H1 (cell line): ENCODE measurements around the gene PPP2R2C. TPM values are rescaled to one million over a fixed set of nuclear protein-coding genes. Genes with fewer than 3 reads are reported as not detected.

Source experiments
- CTCF ChIA-PET: fragments of 300-600 bp; sonication (Branson Sonifier 250); formaldehyde crosslinking; loops from one replicate; lab custom pipeline; 2021; ENCODE audit not compliant: partially characterized antibody; lab: Charles Lee
- POLR2A ChIA-PET: fragments of 300-600 bp; sonication (Branson Sonifier 250); formaldehyde crosslinking; loops from one replicate; lab custom pipeline; 2021; ENCODE audit warnings: inconsistent platforms; ENCODE audit not compliant: partially characterized antibody; lab: Charles Lee
- DNase-seq, 2 experiments: peaks; one replicate each; pipeline versions ENCODE4 v3.0.0 to v3.0.0-alpha.2; 2010 to 2022; ENCODE audit warnings: low spot score in 2 of 2, low read depth in 1 of 2, mixed read lengths in 1 of 2
- FAIRE-seq: peaks from 2 replicates; lab custom pipeline; 2011; peaks lifted over from hg19 to GRCh38; lab: Jason Lieb, UNC
- H2AFZ ChIP-seq: 2 replicates; pipeline ENCODE4 v1.8.1; 2012; ENCODE audit warnings: low read length, inconsistent platforms
- H2AK5ac ChIP-seq: 2 replicates; pipeline ENCODE4 v1.6.1; 2013; ENCODE audit warnings: low read depth, low read length
- H2BK120ac ChIP-seq: replicated peaks from 2 replicates; pipeline ENCODE3; 2013; ENCODE audit warnings: low read depth, low read length, inconsistent platforms
- H2BK12ac ChIP-seq: 2 replicates; pipeline ENCODE4 v1.6.1; 2013; ENCODE audit warnings: low read depth, low read length
- H2BK15ac ChIP-seq: 2 replicates; pipeline ENCODE4 v1.6.1; 2013; ENCODE audit warnings: low read length
- H2BK20ac ChIP-seq: 2 replicates; pipeline ENCODE4 v1.6.1; 2013; ENCODE audit warnings: low read length
- H2BK5ac ChIP-seq: 2 replicates; pipeline ENCODE4 v1.6.1; 2013; ENCODE audit warnings: low read depth, low read length
- H3K14ac ChIP-seq: 2 replicates; pipeline ENCODE4 v1.6.1; 2013; ENCODE audit warnings: inconsistent platforms; ENCODE audit not compliant: insufficient read length
- H3K18ac ChIP-seq: 2 replicates; pipeline ENCODE4 v1.6.1; 2013; ENCODE audit warnings: low read length; ENCODE audit errors: extremely low read depth
- H3K23ac ChIP-seq: 2 replicates; pipeline ENCODE4 v1.6.1; 2013; ENCODE audit warnings: inconsistent platforms; ENCODE audit not compliant: insufficient read length
- H3K23me2 ChIP-seq: 2 replicates; pipeline ENCODE4 v1.6.1; 2013; ENCODE audit warnings: low read depth, low read length
- H3K27ac ChIP-seq: 2 replicates; pipeline ENCODE4 v1.6.1; 2011; ENCODE audit warnings: low read depth, low read length, inconsistent platforms
- H3K27me3 ChIP-seq, 4 experiments: replicated peaks in 1 of 4; 1 replicate in 1 of 4; 2 replicates in 3 of 4; pipeline versions ENCODE4 v1.6.1 to v1.8.1; 2011 to 2013; ENCODE audit warnings: low read length in 3 of 4, mild to moderate bottlenecking in 3 of 4, inconsistent platforms in 2 of 4, mixed read lengths in 2 of 4, moderate library complexity in 1 of 4; ENCODE audit not compliant: control insufficient read depth in 3 of 4, insufficient read depth in 3 of 4; ENCODE audit errors: extremely low read depth in 1 of 4
- H3K36me3 ChIP-seq, 4 experiments: 2 replicates each; pipeline versions ENCODE4 v1.6.1 to v1.8.1; 2011 to 2013; ENCODE audit warnings: mild to moderate bottlenecking in 4 of 4, low read length in 3 of 4, moderate library complexity in 2 of 4, control low read depth in 1 of 4, inconsistent platforms in 1 of 4; ENCODE audit not compliant: insufficient read depth in 4 of 4, control insufficient read depth in 2 of 4
- H3K4ac ChIP-seq: replicated peaks from 2 replicates; pipeline ENCODE3; 2013; ENCODE audit warnings: low read length, low read depth, mixed read lengths, inconsistent platforms; ENCODE audit not compliant: insufficient read length
- H3K4me1 ChIP-seq, 4 experiments: replicated peaks in 1 of 4; 1 replicate in 1 of 4; 2 replicates in 3 of 4; pipeline versions ENCODE4 v1.6.1 to v1.8.1; 2011 to 2013; ENCODE audit warnings: low read length in 3 of 4, inconsistent platforms in 2 of 4, mixed read lengths in 1 of 4; ENCODE audit not compliant: insufficient read depth in 4 of 4, control insufficient read depth in 3 of 4
- H3K4me2 ChIP-seq, 2 experiments: 2 replicates each; pipeline versions ENCODE4 v1.6.1 to v1.8.1; 2011 to 2013; ENCODE audit warnings: low read depth in 2 of 2, low read length in 2 of 2, control low read depth in 1 of 2, inconsistent platforms in 1 of 2, mild to moderate bottlenecking in 1 of 2; ENCODE audit not compliant: insufficient read depth in 1 of 2
- H3K4me3 ChIP-seq, 4 experiments: fragments of 200-600, 300-600 bp in 1 of 4; sonication (generic), shearing (Covaris generic), sonication (Bioruptor Twin) in 1 of 4; 2 replicates each; pipeline versions ENCODE4 v1.5.1 to v1.8.1; 2011 to 2016; ENCODE audit warnings: low read length in 4 of 4, low read depth in 3 of 4, control low read depth in 2 of 4, inconsistent platforms in 2 of 4, mild to moderate bottlenecking in 2 of 4, mixed read lengths in 1 of 4, moderate library complexity in 1 of 4; ENCODE audit not compliant: insufficient read depth in 2 of 4; ENCODE audit errors: extremely low read depth in 1 of 4
- H3K56ac ChIP-seq: replicated peaks from 2 replicates; pipeline ENCODE3; 2013; ENCODE audit warnings: low read depth, mild to moderate bottlenecking, mixed read lengths, low read length, inconsistent platforms; ENCODE audit not compliant: insufficient read length
- H3K79me1 ChIP-seq: 2 replicates; pipeline ENCODE4 v1.6.1; 2013; ENCODE audit warnings: low read depth, low read length, control low read depth
- H3K79me2 ChIP-seq, 2 experiments: 2 replicates each; pipeline versions ENCODE4 v1.6.1 to v1.8.1; 2012 to 2013; ENCODE audit warnings: low read length in 2 of 2, mild to moderate bottlenecking in 2 of 2, inconsistent platforms in 1 of 2; ENCODE audit not compliant: insufficient read depth in 2 of 2, control insufficient read depth in 1 of 2
- H3K9ac ChIP-seq, 4 experiments: replicated peaks in 1 of 4; 1 replicate in 1 of 4; 2 replicates in 3 of 4; pipeline versions ENCODE4 v1.6.1 to v1.8.1; 2011 to 2013; ENCODE audit warnings: low read depth in 3 of 4, low read length in 3 of 4, control low read depth in 2 of 4, mild to moderate bottlenecking in 2 of 4, moderate library complexity in 2 of 4, inconsistent platforms in 1 of 4; ENCODE audit errors: extremely low read depth in 1 of 4
- H3K9me3 ChIP-seq, 2 experiments: 2 replicates each; pipeline versions ENCODE4 v1.6.1 to v1.8.1; 2012 to 2013; ENCODE audit warnings: mild to moderate bottlenecking in 2 of 2, moderate library complexity in 2 of 2, control low read depth in 1 of 2, inconsistent platforms in 1 of 2, low read depth in 1 of 2, low read length in 1 of 2, mixed read lengths in 1 of 2; ENCODE audit not compliant: insufficient read depth in 2 of 2
- H4K20me1 ChIP-seq, 2 experiments: replicated peaks in 1 of 2; 2 replicates each; pipeline versions ENCODE3 to v1.8.1; 2011 to 2013; ENCODE audit warnings: inconsistent platforms in 2 of 2, low read length in 2 of 2, mild to moderate bottlenecking in 1 of 2; ENCODE audit not compliant: insufficient read depth in 2 of 2, control insufficient read depth in 1 of 2
- H4K5ac ChIP-seq: 2 replicates; pipeline ENCODE4 v1.6.1; 2013; ENCODE audit warnings: low read length, low read depth, mixed read lengths, inconsistent platforms; ENCODE audit not compliant: insufficient read length
- H4K8ac ChIP-seq: 2 replicates; pipeline ENCODE4 v1.8.0; 2013; ENCODE audit warnings: mild to moderate bottlenecking, moderate library complexity, low read length, inconsistent platforms; ENCODE audit not compliant: insufficient read depth; ENCODE audit errors: extremely low read depth
- H4K91ac ChIP-seq: replicated peaks from 2 replicates; pipeline ENCODE3; 2013; ENCODE audit warnings: low read length, mixed read lengths, inconsistent platforms; ENCODE audit not compliant: insufficient read length
- CREB1 ChIP-seq: IDR thresholded peaks from 2 replicates; pipeline ENCODE4 v1.6.1; 2012; ENCODE audit warnings: inconsistent platforms
- E2F6 ChIP-seq: IDR thresholded peaks from 2 replicates; pipeline ENCODE4 v1.6.1; 2012; ENCODE audit warnings: inconsistent platforms
- EP300 ChIP-seq, 2 experiments: IDR thresholded peaks; 1 replicate in 1 of 2; 2 replicates in 1 of 2; pipeline ENCODE4 v1.6.1; 2011 to 2012; ENCODE audit warnings: low read depth in 2 of 2, low read length in 2 of 2, mild to moderate bottlenecking in 2 of 2, borderline replicate concordance in 1 of 2, inconsistent platforms in 1 of 2, moderate library complexity in 1 of 2
- EZH2 ChIP-seq: fragments of 200-600 bp; sonication (generic); IDR thresholded peaks from 2 replicates; pipeline ENCODE4 v1.7.1; 2012; ENCODE audit warnings: low read depth, mild to moderate bottlenecking, moderate library complexity, low read length, inconsistent platforms; ENCODE audit not compliant: severe bottlenecking
- GABPA ChIP-seq: IDR thresholded peaks from 2 replicates; pipeline ENCODE4 v1.6.1; 2011; ENCODE audit warnings: mild to moderate bottlenecking, low read length, moderate library complexity, borderline replicate concordance; ENCODE audit not compliant: insufficient read depth
- KDM1A ChIP-seq: fragments of 200-600, 300-600 bp; sonication (generic); IDR thresholded peaks from 2 replicates; pipeline ENCODE4 v1.7.1; 2016; ENCODE audit warnings: mild to moderate bottlenecking, low read length, borderline replicate concordance
- NANOG ChIP-seq: IDR thresholded peaks from 2 replicates; pipeline ENCODE4 v1.6.1; 2011; ENCODE audit warnings: low read length, low read depth, mild to moderate bottlenecking, inconsistent platforms; ENCODE audit not compliant: insufficient read depth, poor library complexity, severe bottlenecking
- SP2 ChIP-seq: IDR thresholded peaks from 2 replicates; pipeline ENCODE4 v1.6.1; 2012; ENCODE audit warnings: mild to moderate bottlenecking, low read length, inconsistent platforms
- SP4 ChIP-seq: IDR thresholded peaks from 2 replicates; pipeline ENCODE4 v1.6.1; 2012; ENCODE audit warnings: low read length, inconsistent platforms
- SUZ12 ChIP-seq: fragments of 200-600 bp; sonication (generic); IDR thresholded peaks from 2 replicates; pipeline ENCODE4 v1.6.1; 2012; ENCODE audit warnings: mild to moderate bottlenecking, inconsistent platforms, low read length, moderate library complexity, mixed read lengths
- TBP ChIP-seq: IDR thresholded peaks from 2 replicates; pipeline ENCODE4 v1.6.1; 2011; ENCODE audit warnings: low read depth, low read length, improper control_type of control experiment
- TEAD4 ChIP-seq: IDR thresholded peaks from 2 replicates; pipeline ENCODE4 v1.6.1; 2012; ENCODE audit warnings: low read depth, low read length, inconsistent platforms, mixed read lengths
- USF2 ChIP-seq: IDR thresholded peaks from 2 replicates; pipeline ENCODE4 v1.6.1; 2011; ENCODE audit warnings: low read length, improper control_type of control experiment
- WGBS, 2 experiments: shearing (Covaris generic) in 1 of 2; methylation state at CpG; one replicate each; pipeline versions ENCODE4 v1.1.6 to v1.1.7; 2013 to 2015; ENCODE audit warnings: low lambda C conversion rate in 2 of 2, mixed read lengths in 2 of 2, inconsistent platforms in 1 of 2, low coverage in 1 of 2, missing lambda C conversion rate in 1 of 2; ENCODE audit not compliant: insufficient replicate concordance in 2 of 2, insufficient coverage in 1 of 2, insufficient read length in 1 of 2; ENCODE audit errors: extremely low coverage in 1 of 2, missing lambda C conversion rate in 1 of 2; 5-methylcytosine and 5-hydroxymethylcytosine counted together
- polyA plus RNA-seq, 7 experiments: library from polyadenylated mRNA; depleted of rRNA in 3 of 7; stranded (reverse) in 5 of 7; unstranded in 2 of 7; fragments of >200 nt in 5 of 7; fragments of 200-250 nt in 2 of 7; gene quantifications; 1 replicate in 5 of 7; 2 replicates in 1 of 7; 4 replicates in 1 of 7; pipeline versions ENCODE4 v1.2.1 to v1.2.3, GENCODE V29; 2011 to 2013; ENCODE audit warnings: missing spikeins in 2 of 7, mixed read lengths in 2 of 7
- total RNA-seq: library from RNA; stranded (reverse); fragmentation: NEBNext Ultra II Directional; extraction: Animal tissue kit (Norgen Biotek cat#: 25700); gene quantifications from 2 replicates; pipeline ENCODE4 v1.2.1, GENCODE V29; 2021

The PPP2R2C gene
- total and polyA plus RNA-seq, 2 of the 8 experiments (the other 6 are each of a cell fraction or from before 2014, with no cell fraction given): 6.4 TPM

GRCh38 chr4:6489927-6490326 is 17.5 kb upstream of the PPP2R2C start:
- Histone ChIP-seq H4K91ac (no peak overlapping the region), H3K23me2 (no peaks in the 10 kb centered on the region), H3K4me2 (no peak overlapping the region), H2BK15ac (no peak overlapping the region), H3K56ac (no peak overlapping the region), H3K14ac (no peak overlapping the region), H3K79me2 (no peaks in the 10 kb centered on the region), H3K79me1 (no peaks in the 10 kb centered on the region), H2BK20ac (no peak overlapping the region), H4K5ac (no peak overlapping the region), H3K36me3 (no peaks in the 10 kb centered on the region), H3K27me3 (no peaks in the 10 kb centered on the region; a peak in 2 of 7 replicates), H3K9me3 (no peaks in the 10 kb centered on the region), H2BK5ac (no peak overlapping the region), H3K18ac (no peak overlapping the region), H3K27ac (no peak overlapping the region), H2BK120ac (no peak overlapping the region), H3K9ac (no peak overlapping the region), H3K23ac (no peak overlapping the region), H4K8ac (no peak overlapping the region), H3K4ac (no peak overlapping the region), H3K4me1 (peaks cover 0 to 4% (median 0%) of the 10 kb centered on the region in 4 experiments; a peak in 3 of 7 replicates), H2AK5ac (no peak overlapping the region), H2AFZ (no peak overlapping the region), H4K20me1 (no peaks in the 10 kb centered on the region), H2BK12ac (no peak overlapping the region), H3K4me3 (no peak overlapping the region)
- CTCF ChIA-PET: interaction anchor here (0.6 to 1.1 kb wide), 2 partner anchors 16 to 428 kb away, joined by 3 to 4 read pairs; no protein-coding TSS in a partner anchor
- FAIRE-seq: no peak
- peak in 1 of 2 experiments; percentile 19 for DNase-seq
- POLR2A ChIA-PET: no interaction called here
- 91% methylated on average over 4 of the region's 4 CpGs; no CpG with 5 or more reads in 1 of the 2 experiments for WGBS, 2 experiments
- no peak for TF ChIP-seq KDM1A
- no peak for TF ChIP-seq SUZ12
- TF ChIP-seq EP300 (IDR thresholded peaks at IDR 0.05; ENCODE audit: borderline replicate concordance in 1 of 2, low read depth in 2 of 2, low read length in 2 of 2): no peak
- no peak for TF ChIP-seq GABPA
- no peak for TF ChIP-seq E2F6
- TF ChIP-seq EZH2: no peak
- TF ChIP-seq NANOG: no peak
- TF ChIP-seq TEAD4: no peak
- TF ChIP-seq TBP: no peak
- no peak for TF ChIP-seq USF2
- TF ChIP-seq CREB1: no peak
- no peak for TF ChIP-seq SP4
- no peak for TF ChIP-seq SP2
